ENCODE results near the gene GPBP1L1.
"Not testable (repeated sequence)": the region's sequence is repeated elsewhere in the genome, so short reads cannot be mapped to it uniquely, and the experiment has no call there.

The GPBP1L1 gene

GRCh38 chr1:45679123-45679522 is 7.2 kb downstream of the GPBP1L1 start:
- no peak for DNase-seq (ENCODE audit: low read depth)

GRCh38 chr1:45678489-45678888 is 7.8 kb downstream of the GPBP1L1 start:
- DNase-seq (ENCODE audit: low read depth) = no peak

GRCh38 chr1:45677751-45678245 is 8.5 kb downstream of the GPBP1L1 start:
- DNase-seq (ENCODE audit: low read depth) = no peak

- DNase-seq (ENCODE audit: low read depth) = not testable (repeated sequence)
Measured at GRCh38 chr1:45676553-45676952, 9.8 kb downstream of the GPBP1L1 start.

- DNase-seq (ENCODE audit: low read depth) = no peak
Measured at GRCh38 chr1:45674478-45674877, 11.9 kb downstream of the GPBP1L1 start.

- DNase-seq (ENCODE audit: low read depth) = no peak
Measured at GRCh38 chr1:45673956-45674355, 12.4 kb downstream of the GPBP1L1 start.

- DNase-seq (ENCODE audit: low read depth) = no peak
Measured at GRCh38 chr1:45669859-45670655, 16.3 kb downstream of the GPBP1L1 start.

GRCh38 chr1:45669379-45669778 is 17.0 kb downstream of the GPBP1L1 start:
- no peak for DNase-seq (ENCODE audit: low read depth)

GRCh38 chr1:45668526-45668925 is 17.8 kb downstream of the GPBP1L1 start:
- DNase-seq (ENCODE audit: low read depth) = no peak

- DNase-seq (ENCODE audit: low read depth) = no peak
Measured at GRCh38 chr1:45667321-45668111, 18.8 kb downstream of the GPBP1L1 start.

GRCh38 chr1:45666836-45667235 is 19.5 kb downstream of the GPBP1L1 start:
- no peak for DNase-seq (ENCODE audit: low read depth)

- no peak for DNase-seq (ENCODE audit: low read depth)
Measured at GRCh38 chr1:45660336-45660735, 26.0 kb downstream of the GPBP1L1 start.

- no peak for DNase-seq (ENCODE audit: low read depth)
Measured at GRCh38 chr1:45659222-45659621, 27.1 kb downstream of the GPBP1L1 start.

GRCh38 chr1:45658171-45658570 is 28.2 kb downstream of the GPBP1L1 start:
- no peak for DNase-seq (ENCODE audit: low read depth)

GRCh38 chr1:45656573-45657226 is 29.6 kb downstream of the GPBP1L1 start:
- no peak for DNase-seq (ENCODE audit: low read depth)

- DNase-seq (ENCODE audit: low read depth) = no peak
Measured at GRCh38 chr1:45654540-45655280, 31.6 kb downstream of the GPBP1L1 start.

- no peak for DNase-seq (ENCODE audit: low read depth)
Measured at GRCh38 chr1:45647248-45648021, 38.9 kb downstream of the GPBP1L1 start.

- no peak for DNase-seq (ENCODE audit: low read depth)
Measured at GRCh38 chr1:45644661-45645060, 41.7 kb downstream of the GPBP1L1 start.

- DNase-seq (ENCODE audit: low read depth) = no peak
Measured at GRCh38 chr1:45643978-45644377, 42.4 kb downstream of the GPBP1L1 start.

- no peak for DNase-seq (ENCODE audit: low read depth)
Measured at GRCh38 chr1:45643321-45643720, 43.0 kb downstream of the GPBP1L1 start.

GRCh38 chr1:45640293-45640692 is 46.0 kb downstream of the GPBP1L1 start:
- no peak for DNase-seq (ENCODE audit: low read depth)
